HTERT RPE-1 (cell line): ENCODE results near the gene HOXA7.

Experiments used
- in situ Hi-C: fragments of 300-500 bp; cut with MboI; formaldehyde crosslinking; loops from 4 replicates; pipeline ENCODE4 v1.14.3; 2020; ENCODE audit warnings: low sequenced_read_pairs

The HOXA7 gene

GRCh38 chr7:27193335-27194001 lies 37.0 kb upstream of the HOXA7 start:
- in situ Hi-C loops, result no loop called here

GRCh38 chr7:27192546-27193334 lies 36.3 kb upstream of the HOXA7 start:
- in situ Hi-C loops, result no loop called here

GRCh38 chr7:27191833-27192545 lies 35.5 kb upstream of the HOXA7 start:
- in situ Hi-C loops, result no loop called here

GRCh38 chr7:27191161-27191731 lies 34.8 kb upstream of the HOXA7 start:
- in situ Hi-C loops, result no loop called here

- in situ Hi-C loops, result no loop called here
These were observed 33.7 kb upstream of the HOXA7 start for GRCh38 chr7:27189997-27190748.

- in situ Hi-C loops, result no loop called here
These were observed 33.0 kb upstream of the HOXA7 start for GRCh38 chr7:27189295-27189996.

GRCh38 chr7:27188386-27189294 lies 32.2 kb upstream of the HOXA7 start:
- in situ Hi-C loops, result no loop called here

- in situ Hi-C loops, result no loop called here
These were observed 31.3 kb upstream of the HOXA7 start for GRCh38 chr7:27187475-27188385.

GRCh38 chr7:27186668-27187474 lies 30.4 kb upstream of the HOXA7 start:
- in situ Hi-C loops, result no loop called here

- in situ Hi-C loops, result no loop called here
These were observed 29.6 kb upstream of the HOXA7 start for GRCh38 chr7:27185854-27186667.

- in situ Hi-C loops, result no loop called here
These were observed 28.8 kb upstream of the HOXA7 start, which contains the start of gene HOXA11 for GRCh38 chr7:27185013-27185853. Gene HOXA11 (minus strand): TSS chr7:27185232. CDS start chr7:27185144, 88 bp downstream.

GRCh38 chr7:27184337-27185012 lies 28.0 kb upstream of the HOXA7 start:
- in situ Hi-C loops, result no loop called here

GRCh38 chr7:27183682-27184336 lies 27.3 kb upstream of the HOXA7 start:
- in situ Hi-C loops, result no loop called here
